SU-DHL-6 (cell line): ENCODE measurements around the gene SLC32A1.

Source experiments
- H2AFZ ChIP-seq: fragments of 200-600 bp; sonication (generic); 2 replicates; pipeline ENCODE4 v1.6.1; 2014; ENCODE audit warnings: low read depth, mild to moderate bottlenecking, moderate library complexity, mixed read lengths, antibody characterized with exemption, low read length; ENCODE audit not compliant: severe bottlenecking
- H3F3A ChIP-seq: fragments of 200-600 bp; shearing (Covaris generic); 2 replicates; pipeline ENCODE4 v1.6.0; 2016; ENCODE audit warnings: antibody characterized with exemption, mild to moderate bottlenecking; ENCODE audit not compliant: insufficient read depth
- H3K27ac ChIP-seq: fragments of 200-600 bp; sonication (generic); 2 replicates; pipeline ENCODE4 v1.5.1; 2016; ENCODE audit warnings: low read depth, mild to moderate bottlenecking, low read length, moderate library complexity, mixed read lengths
- H3K27me3 ChIP-seq: fragments of 200-600 bp; sonication (generic), shearing (Covaris generic); 2 replicates; pipeline ENCODE4 v1.6.0; 2014; ENCODE audit warnings: mild to moderate bottlenecking, low read length
- H3K36me3 ChIP-seq: fragments of 200-600 bp; sonication (generic); 2 replicates; pipeline ENCODE4 v1.6.1; 2014; ENCODE audit warnings: mild to moderate bottlenecking, low read length, mixed read lengths
- H3K4me2 ChIP-seq: fragments of 300-600, 200-600 bp; shearing (Covaris generic), sonication (generic); 2 replicates; pipeline ENCODE4 v1.6.0; 2014; ENCODE audit warnings: low read length, low read depth, mild to moderate bottlenecking; ENCODE audit not compliant: poor library complexity, severe bottlenecking
- H3K4me3 ChIP-seq: fragments of 200-600 bp; sonication (generic); 2 replicates; pipeline ENCODE4 v1.5.1; 2014; ENCODE audit warnings: antibody characterized with exemption, low read length, mild to moderate bottlenecking, mixed read lengths; ENCODE audit not compliant: insufficient read depth, poor library complexity, severe bottlenecking
- H3K79me2 ChIP-seq: fragments of 200-600 bp; sonication (generic); 2 replicates; pipeline ENCODE4 v1.6.1; 2014; ENCODE audit warnings: mild to moderate bottlenecking, low read length, moderate library complexity; ENCODE audit not compliant: insufficient read depth
- H3K9ac ChIP-seq: fragments of 200-600 bp; sonication (generic); 2 replicates; pipeline ENCODE4 v1.7.0; 2014; ENCODE audit warnings: mild to moderate bottlenecking, low read length
- H3K9me2 ChIP-seq: fragments of 200-600 bp; sonication (generic); replicated peaks from 2 replicates; pipeline ENCODE4 v1.6.1; 2014; ENCODE audit warnings: low read length; ENCODE audit not compliant: insufficient read depth
- H3K9me3 ChIP-seq: fragments of 200-600 bp; sonication (generic); 2 replicates; pipeline ENCODE4 v1.6.1; 2014; ENCODE audit warnings: low read length, mixed read lengths; ENCODE audit not compliant: insufficient read depth
- H4K20me1 ChIP-seq: fragments of 200-600 bp; sonication (generic); 2 replicates; pipeline ENCODE4 v1.6.1; 2014; ENCODE audit warnings: low read depth, mild to moderate bottlenecking, antibody characterized with exemption, low read length, moderate library complexity, mixed read lengths
- EZH2phosphoT487 ChIP-seq: fragments of 200-600 bp; sonication (generic), shearing (Covaris generic); conservative IDR thresholded peaks from 2 replicates; pipeline ENCODE4 v1.6.1; 2018; ENCODE audit warnings: mild to moderate bottlenecking, antibody characterized with exemption, low read length, moderate library complexity, mixed read lengths
- TF ChIP-seq, protein P1 (sequence below): fragments of 200-600 bp; sonication (generic); IDR thresholded peaks from one replicate; pipeline ENCODE4 v1.5.1; 2017; ENCODE audit warnings: antibody characterized with exemption, mild to moderate bottlenecking, low read length, moderate library complexity; ENCODE audit not compliant: insufficient read depth, poor library complexity, severe bottlenecking

Gene SLC32A1

DNA sequence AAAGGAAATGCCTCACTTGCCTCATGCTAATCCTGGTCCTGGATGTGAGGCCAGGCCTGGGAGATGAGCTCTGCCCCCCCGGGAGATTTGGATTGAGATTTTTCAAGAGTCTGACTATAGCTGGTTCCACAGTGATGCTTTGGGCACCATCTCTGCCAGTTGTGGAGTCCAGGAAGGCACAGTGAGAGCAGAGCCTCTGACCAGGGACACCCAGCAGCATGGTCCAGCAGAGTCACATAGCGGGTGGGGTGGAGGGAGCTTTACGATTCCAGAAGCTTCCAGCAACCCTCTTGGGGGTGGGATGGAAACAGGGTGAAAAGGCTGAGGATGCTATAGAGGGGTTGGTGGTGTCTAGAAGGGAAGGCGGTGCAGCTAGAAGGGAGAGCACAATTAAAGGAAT is 8.7 kb downstream of the SLC32A1 start:
- Histone ChIP-seq H3K4me3 (no peak overlapping the region), H3F3A (no peaks in the 10 kb centered on the region), H3K9me3 (no peaks in the 10 kb centered on the region), H3K9me2 (no peaks in the 10 kb centered on the region), H3K9ac (no peak overlapping the region), H3K79me2 (no peaks in the 10 kb centered on the region), H3K4me2 (no peak overlapping the region), H3K27me3 (no peaks in the 10 kb centered on the region), H3K36me3 (no peaks in the 10 kb centered on the region), H3K27ac (no peak overlapping the region), H4K20me1 (no peaks in the 10 kb centered on the region), H2AFZ (no peak overlapping the region)
- no peak for TF ChIP-seq EZH2phosphoT487
- TF ChIP-seq, protein P1, sequence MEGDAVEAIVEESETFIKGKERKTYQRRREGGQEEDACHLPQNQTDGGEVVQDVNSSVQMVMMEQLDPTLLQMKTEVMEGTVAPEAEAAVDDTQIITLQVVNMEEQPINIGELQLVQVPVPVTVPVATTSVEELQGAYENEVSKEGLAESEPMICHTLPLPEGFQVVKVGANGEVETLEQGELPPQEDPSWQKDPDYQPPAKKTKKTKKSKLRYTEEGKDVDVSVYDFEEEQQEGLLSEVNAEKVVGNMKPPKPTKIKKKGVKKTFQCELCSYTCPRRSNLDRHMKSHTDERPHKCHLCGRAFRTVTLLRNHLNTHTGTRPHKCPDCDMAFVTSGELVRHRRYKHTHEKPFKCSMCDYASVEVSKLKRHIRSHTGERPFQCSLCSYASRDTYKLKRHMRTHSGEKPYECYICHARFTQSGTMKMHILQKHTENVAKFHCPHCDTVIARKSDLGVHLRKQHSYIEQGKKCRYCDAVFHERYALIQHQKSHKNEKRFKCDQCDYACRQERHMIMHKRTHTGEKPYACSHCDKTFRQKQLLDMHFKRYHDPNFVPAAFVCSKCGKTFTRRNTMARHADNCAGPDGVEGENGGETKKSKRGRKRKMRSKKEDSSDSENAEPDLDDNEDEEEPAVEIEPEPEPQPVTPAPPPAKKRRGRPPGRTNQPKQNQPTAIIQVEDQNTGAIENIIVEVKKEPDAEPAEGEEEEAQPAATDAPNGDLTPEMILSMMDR, result no peak

DNA sequence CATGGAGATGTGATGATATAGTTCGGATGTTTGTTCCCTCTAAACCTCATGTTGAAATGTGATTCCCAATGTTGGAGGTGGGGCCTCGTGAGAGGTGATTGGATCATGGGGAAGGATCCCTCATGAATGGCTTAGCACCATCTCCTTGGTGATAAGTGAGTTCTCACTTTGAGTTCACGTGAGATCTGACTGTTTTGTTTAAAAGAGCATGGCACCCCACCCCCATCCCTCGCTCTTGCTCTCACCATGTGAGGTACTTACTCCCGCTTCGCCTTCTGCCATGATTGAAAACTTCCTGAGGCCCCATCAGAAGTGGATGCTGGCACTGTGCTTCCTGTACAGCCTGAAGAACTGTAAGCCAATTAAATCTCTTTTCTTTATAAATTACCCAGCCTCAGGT is 10.9 kb downstream of the SLC32A1 start:
- no peak overlapping the region for H3K9ac ChIP-seq
- H3K79me2 ChIP-seq, result no peaks in the 10 kb centered on the region
- H3K4me3 ChIP-seq, result no peak overlapping the region
- no peaks in the 10 kb centered on the region for H3K9me3 ChIP-seq
- no peaks in the 10 kb centered on the region for H3F3A ChIP-seq
- H3K4me2 ChIP-seq, result no peak overlapping the region
- no peak overlapping the region for H3K27ac ChIP-seq
- TF ChIP-seq, protein P1, result no peak
- H3K27me3 ChIP-seq, result no peaks in the 10 kb centered on the region
- H3K9me2 ChIP-seq, result no peaks in the 10 kb centered on the region
- no peak overlapping the region for H2AFZ ChIP-seq
- no peaks in the 10 kb centered on the region for H4K20me1 ChIP-seq
- H3K36me3 ChIP-seq, result no peaks in the 10 kb centered on the region

DNA sequence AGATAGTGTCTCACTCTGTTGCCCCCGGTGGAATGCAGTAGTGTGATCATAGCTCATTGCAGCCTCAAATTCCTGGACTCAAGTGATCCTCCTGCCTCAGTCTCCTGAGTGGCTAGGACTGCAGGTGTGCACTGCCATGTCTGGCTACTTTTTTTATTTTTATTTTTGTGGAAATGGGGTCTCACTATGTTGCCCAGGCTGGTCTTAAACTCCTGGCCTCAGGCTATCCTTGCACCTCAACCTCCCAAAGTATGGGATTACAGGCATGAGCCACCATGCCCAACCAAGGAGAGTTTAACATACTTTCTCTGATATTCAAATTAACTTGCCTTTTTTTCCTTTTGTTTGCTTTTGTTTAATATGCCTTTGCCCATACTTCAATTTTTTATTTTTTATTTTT is 13.6 kb downstream of the SLC32A1 start:
- Histone ChIP-seq H3K79me2 (no peaks in the 10 kb centered on the region), H3K4me2 (no peak overlapping the region), H3K27me3 (no peaks in the 10 kb centered on the region), H3K4me3 (no peak overlapping the region), H3K9ac (no peak overlapping the region), H3F3A (no peaks in the 10 kb centered on the region), H3K9me3 (no peaks in the 10 kb centered on the region), H4K20me1 (no peaks in the 10 kb centered on the region), H3K27ac (no peak overlapping the region), H3K9me2 (no peaks in the 10 kb centered on the region), H2AFZ (no peak overlapping the region), H3K36me3 (no peaks in the 10 kb centered on the region)
- TF ChIP-seq EZH2phosphoT487, result no peak
- TF ChIP-seq, protein P1, result no peak

DNA sequence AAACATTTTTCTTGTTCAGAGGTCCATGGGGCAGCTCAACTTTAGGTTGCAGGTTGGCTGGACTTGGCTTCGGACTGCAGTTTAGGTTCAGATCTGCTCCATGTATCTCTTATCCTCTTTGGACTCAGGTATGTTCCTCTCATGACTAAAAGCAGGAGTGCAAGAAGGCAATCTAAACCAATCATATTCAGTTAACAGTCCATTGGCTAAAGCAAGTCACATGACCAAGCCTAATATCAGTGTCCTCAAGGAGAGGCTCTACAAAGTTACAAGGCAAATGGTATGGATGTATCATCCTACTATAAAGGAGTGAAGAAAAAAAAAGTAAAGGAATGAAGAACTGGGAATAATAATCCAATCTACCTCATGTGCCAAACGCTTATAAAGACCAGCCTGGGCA is 21.5 kb downstream of the SLC32A1 start:
- TF ChIP-seq, protein P1, result no peak
- TF ChIP-seq EZH2phosphoT487, result no peak
- Histone ChIP-seq H3K27me3 (no peaks in the 10 kb centered on the region), H3K36me3 (no peaks in the 10 kb centered on the region), H2AFZ (no peak overlapping the region), H3F3A (no peaks in the 10 kb centered on the region), H3K9ac (no peak overlapping the region), H3K27ac (no peak overlapping the region), H3K4me3 (no peak overlapping the region), H3K9me3 (no peaks in the 10 kb centered on the region), H3K79me2 (no peaks in the 10 kb centered on the region), H3K9me2 (no peaks in the 10 kb centered on the region), H3K4me2 (no peak overlapping the region), H4K20me1 (no peaks in the 10 kb centered on the region)
